Measurements from ENCODE around the gene KRTAP10-2. TPM values are rescaled to one million over a fixed set of nuclear protein-coding genes. Genes with fewer than 3 reads are reported as not detected.
"Not testable (repeated sequence)": the region's sequence is repeated elsewhere in the genome, so short reads cannot be mapped to it uniquely, and the experiment has no call there.

KRTAP10-2 gene
- total RNA-seq (not detected), polyA plus RNA-seq (not detected)

- Histone ChIP-seq H3K36me3 (no peaks in the 10 kb centered on the region), H3K4me1 (peaks cover 0 to 7% (median 4%) of the 10 kb centered on the region in 4 donors), H3K27me3 (peaks cover 0 to 43% (median 0%) of the 10 kb centered on the region in 3 donors), H3K4me3 (no peak within 1 kb of the TSS), H3K9me3 (peaks cover 0 to 7% (median 0%) of the 10 kb centered on the region in 4 donors), H3K27ac (no peak within 1 kb of the TSS)
- intact Hi-C loops (cut with DNase I): no loop called here
- TF ChIP-seq POLR2AphosphoS5 (IDR thresholded peaks at IDR 0.05) (no peak), POLR2A (IDR thresholded peaks at IDR 0.05) (no peak), CTCF (IDR thresholded peaks at IDR 0.05) (no peak), EP300 (IDR thresholded peaks at IDR 0.05) (no peak)
- DNase-seq: no peak
- WGBS, 2 donors: 41 to 70% methylated on average over 17 of the region's 17 CpGs
Observed at GRCh38 chr21:44551340-44551961, at the start of gene KRTAP10-2. Gene KRTAP10-2, minus strand, starts transcription at chr21:44551505. Its CDS starts 47 bp downstream, at chr21:44551458.

- H3K36me3 ChIP-seq; H3K4me1 ChIP-seq; intact Hi-C loops (cut with DNase I); H3K27ac ChIP-seq; H3K4me3 ChIP-seq; H3K9me3 ChIP-seq; DNase-seq: not testable (repeated sequence)
- 48 to 73% methylated on average over 10 of the region's 10 CpGs for WGBS, 2 donors
- H3K27me3 ChIP-seq: peaks cover 0 to 39% (median 15%) of the 10 kb centered on the region in 3 donors
Observed at GRCh38 chr21:44601091-44601490, 49.8 kb upstream of the KRTAP10-2 start.

- H3K4me3 ChIP-seq; H3K9me3 ChIP-seq; H3K4me1 ChIP-seq; intact Hi-C loops (cut with DNase I); DNase-seq; H3K36me3 ChIP-seq; H3K27ac ChIP-seq: not testable (repeated sequence)
- H3K27me3 ChIP-seq: peaks cover 0 to 39% (median 15%) of the 10 kb centered on the region in 3 donors
- 48 to 72% methylated on average over 23 of the region's 23 CpGs for WGBS, 2 donors
Observed at GRCh38 chr21:44600118-44600978, 49.0 kb upstream of the KRTAP10-2 start, which contains the start of gene KRTAP10-7. Gene KRTAP10-7, plus strand, starts transcription at chr21:44600597. Its CDS starts 25 bp downstream, at chr21:44600622.

GRCh38 chr21:44599264-44600029 is 48.1 kb upstream of the KRTAP10-2 start:
- H3K9me3 ChIP-seq: no peaks in the 10 kb centered on the region
- 85 to 88% methylated on average over 8 of the region's 8 CpGs for WGBS, 2 donors
- no peak for DNase-seq
- H3K27ac ChIP-seq: no peak overlapping the region
- no peaks in the 10 kb centered on the region for H3K36me3 ChIP-seq
- H3K27me3 ChIP-seq: peaks cover 0 to 39% (median 15%) of the 10 kb centered on the region in 3 donors
- H3K4me3 ChIP-seq: no peak overlapping the region
- TF ChIP-seq POLR2A (IDR thresholded peaks at IDR 0.05) (no peak), CTCF (IDR thresholded peaks at IDR 0.05) (no peak), POLR2AphosphoS5 (IDR thresholded peaks at IDR 0.05) (no peak), EP300 (IDR thresholded peaks at IDR 0.05) (no peak)
- H3K4me1 ChIP-seq: no peaks in the 10 kb centered on the region
- intact Hi-C loops (cut with DNase I): no loop called here

GRCh38 chr21:44598061-44598460 is 46.8 kb upstream of the KRTAP10-2 start:
- intact Hi-C loops (cut with DNase I): no loop called here
- DNase-seq: no peak

More at GRCh38 chr21:44598061-44598460, 46.8 kb upstream of the KRTAP10-2 start:
- H3K27me3 ChIP-seq: peaks cover 0 to 29% (median 9%) of the 10 kb centered on the region in 3 donors
- no peak overlapping the region for H3K4me3 ChIP-seq
- no peak overlapping the region for H3K27ac ChIP-seq
- no peak for TF ChIP-seq CTCF (IDR thresholded peaks at IDR 0.05)
- no peak for TF ChIP-seq POLR2A (IDR thresholded peaks at IDR 0.05)
- no peak for TF ChIP-seq EP300 (IDR thresholded peaks at IDR 0.05)
- TF ChIP-seq POLR2AphosphoS5 (IDR thresholded peaks at IDR 0.05): no peak
- no peaks in the 10 kb centered on the region for H3K4me1 ChIP-seq
- 78 to 82% methylated on average over 11 of the region's 11 CpGs for WGBS, 2 donors
- H3K36me3 ChIP-seq: no peaks in the 10 kb centered on the region
- no peaks in the 10 kb centered on the region for H3K9me3 ChIP-seq

Measured in sigmoid colon (tissue), 7 donors.